A549 (cell line): ENCODE measurements around the gene CCDC154. TPM values are rescaled to one million over a fixed set of nuclear protein-coding genes. Genes with fewer than 3 reads are reported as not detected.
A peak's percentile ranks its signal among the peaks of the same experiment; 100 is the strongest.

Experiments used
- ATAC-seq, 2 experiments: fragments of 200-7000 bp in 1 of 2; fragments of >200 bp in 1 of 2; cut with Nextera tagmentation in 1 of 2; cut with Tn5 transposase in 1 of 2; 3 replicates each; pipeline versions ENCODE4 v1.8.0 to v1.9.1; 2018 to 2020; ENCODE audit warnings: mild to moderate bottlenecking in 1 of 2, moderate library complexity in 1 of 2
- CTCF ChIA-PET: fragments of 300-600 bp; sonication (Branson Sonifier 250); formaldehyde crosslinking; extraction: SDS; loops from one replicate; lab custom pipeline; 2021; ENCODE audit warnings: antibody characterized with exemption, inconsistent platforms; lab: Yijun Ruan, JAX
- POLR2A ChIA-PET: fragments of 350-600 bp; formaldehyde crosslinking; extraction: SDS; loops from one replicate; lab custom pipeline; 2021; ENCODE audit warnings: antibody characterized with exemption, inconsistent platforms; lab: Yijun Ruan, JAX
- DNase-seq, 2 experiments: peaks; one replicate each; pipeline versions ENCODE4 v3.0.0 to v3.0.0-alpha.2; 2011 to 2016; ENCODE audit warnings: low read depth in 1 of 2, low spot score in 1 of 2
- FAIRE-seq: peaks from 2 replicates; lab custom pipeline; 2011; peaks lifted over from hg19 to GRCh38; lab: Jason Lieb, UNC
- H3K27ac ChIP-seq, 2 experiments: fragments of >200 bp; sonication (Bioruptor Twin); formaldehyde crosslinking; 3 replicates each; pipeline ENCODE4 v1.5.1; 2016 to 2017
- H3K4me1 ChIP-seq: fragments of >200 bp; sonication (Bioruptor Twin); formaldehyde crosslinking; 3 replicates; pipeline ENCODE4 v1.6.1; 2016
- H3K4me2 ChIP-seq: fragments of >200 bp; sonication (Bioruptor Twin); formaldehyde crosslinking; 3 replicates; pipeline ENCODE4 v1.6.1; 2016
- H3K4me3 ChIP-seq: fragments of >200 bp; sonication (Bioruptor Twin); formaldehyde crosslinking; 3 replicates; pipeline ENCODE4 v1.5.1; 2016
- H3K9me3 ChIP-seq: fragments of >200 bp; sonication (Bioruptor Twin); formaldehyde crosslinking; 3 replicates; pipeline ENCODE4 v1.6.1; 2016
- CHD4 ChIP-seq: fragments of 200-600 bp; sonication (generic); IDR thresholded peaks from 2 replicates; pipeline ENCODE4 v1.6.1; 2016; ENCODE audit warnings: antibody characterized with exemption, mild to moderate bottlenecking, borderline replicate concordance
- CTCF ChIP-seq: fragments of >200 bp; sonication (Bioruptor Twin); formaldehyde crosslinking; IDR thresholded peaks from 3 replicates; pipeline ENCODE4 v1.5.1; 2016
- EHF ChIP-seq: fragments of 250-450 bp; sonication (Bioruptor Pico); IDR thresholded peaks from 2 replicates; pipeline ENCODE4 v1.5.0; 2020; ENCODE audit warnings: mild to moderate bottlenecking
- EP300 ChIP-seq, 2 experiments: fragments of >200 bp; sonication (Bioruptor Twin); formaldehyde crosslinking; IDR thresholded peaks; 2 replicates in 1 of 2; 3 replicates in 1 of 2; pipeline ENCODE4 v1.6.1; 2016 to 2017
- FOSB ChIP-seq: fragments of 250-450 bp; sonication (Bioruptor Pico); IDR thresholded peaks from 2 replicates; pipeline ENCODE4 v1.5.0; 2020; ENCODE audit warnings: mild to moderate bottlenecking, moderate library complexity
- FOSL2 ChIP-seq, 2 experiments: fragments of 450-650 bp in 1 of 2; fragments of >200 bp in 1 of 2; sonication (Bioruptor Twin) in 1 of 2; formaldehyde crosslinking; IDR thresholded peaks; 2 replicates each; pipeline versions ENCODE4 v1.5.0 to v1.6.1; 2016 to 2020; ENCODE audit warnings: mild to moderate bottlenecking in 1 of 2, moderate library complexity in 1 of 2
- HES2 ChIP-seq: fragments of >200 bp; sonication (Bioruptor Twin); formaldehyde crosslinking; IDR thresholded peaks from 2 replicates; pipeline ENCODE4 v1.6.1; 2016
- HOXA7 ChIP-seq: fragments of 250-450 bp; sonication (Bioruptor Pico); IDR thresholded peaks from 2 replicates; pipeline ENCODE4 v1.5.0; 2020; ENCODE audit warnings: mild to moderate bottlenecking, moderate library complexity
- JUNB ChIP-seq: fragments of >200 bp; sonication (Bioruptor Twin); formaldehyde crosslinking; IDR thresholded peaks from 2 replicates; pipeline ENCODE4 v1.6.1; 2016
- MAX ChIP-seq: IDR thresholded peaks from 2 replicates; pipeline ENCODE4 v1.6.1; 2012
- MAZ ChIP-seq: fragments of 150-350 bp; IDR thresholded peaks from 2 replicates; pipeline ENCODE4 v1.6.1; 2014; ENCODE audit warnings: antibody characterized with exemption, low read depth, low read length, borderline replicate concordance
- NFE2L2 ChIP-seq: fragments of 150-350 bp; conservative IDR thresholded peaks from 2 replicates; pipeline ENCODE4 v1.6.1; 2014; ENCODE audit warnings: low read length
- NR3C1 ChIP-seq: fragments of >200 bp; sonication (Bioruptor Twin); formaldehyde crosslinking; IDR thresholded peaks from 3 replicates; pipeline ENCODE4 v1.6.1; 2017
- RAD21 ChIP-seq, 2 experiments: fragments of >200 bp in 1 of 2; sonication (Bioruptor Twin) in 1 of 2; formaldehyde crosslinking in 1 of 2; IDR thresholded peaks in 1 of 2; conservative IDR thresholded peaks in 1 of 2; 2 replicates in 1 of 2; 3 replicates in 1 of 2; pipeline ENCODE4 v1.6.1; 2012 to 2018; ENCODE audit warnings: inconsistent platforms in 1 of 2
- RARB ChIP-seq: fragments of 250-450 bp; sonication (Bioruptor Pico); IDR thresholded peaks from 2 replicates; pipeline ENCODE4 v1.8.0; 2021; ENCODE audit warnings: mild to moderate bottlenecking, moderate library complexity
- RCOR1 ChIP-seq: fragments of 150-350 bp; IDR thresholded peaks from 2 replicates; pipeline ENCODE4 v1.6.1; 2014; ENCODE audit warnings: antibody characterized with exemption, low read length, low read depth
- SMC3 ChIP-seq: fragments of >200 bp; sonication (Bioruptor Twin); formaldehyde crosslinking; IDR thresholded peaks from 3 replicates; pipeline ENCODE4 v1.6.1; 2018; ENCODE audit warnings: inconsistent platforms
- USF2 ChIP-seq: fragments of 450-650 bp; IDR thresholded peaks from 2 replicates; pipeline ENCODE4 v1.6.1; 2014; ENCODE audit warnings: antibody characterized with exemption
- WGBS: methylation state at CpG from one replicate; pipeline ENCODE4 v1.1.6; 2017; ENCODE audit errors: missing lambda C conversion rate; 5-methylcytosine and 5-hydroxymethylcytosine counted together
- polyA plus RNA-seq, 4 experiments: library from polyadenylated mRNA; depleted of rRNA in 3 of 4; stranded (reverse); fragments of >200 nt; fragmentation: RNase III in 1 of 4; extraction: RNeasy Plus Mini Kit Qiagen cat#74134 plus additional on column Dnase treatment in 1 of 4; gene quantifications; 2 replicates in 3 of 4; 3 replicates in 1 of 4; pipeline ENCODE4 v1.2.3, GENCODE V29; 2011 to 2017

Gene CCDC154
- polyA plus RNA-seq, 2 of the 4 experiments (the other 2 are of a cell fraction) = 0.16 to 0.74 TPM

- 0 out of 2 replicates have a peak, but pooled peaks have one; percentile 43 for TF ChIP-seq MAX
- peak; percentile 41; the same call in 2 of the 3 replicates for TF ChIP-seq SMC3
- TF ChIP-seq HOXA7 (CRISPR knock-in tag) = no peak
- TF ChIP-seq MAZ = 0 out of 2 replicates have a peak, but pooled peaks have one; percentile 34
- TF ChIP-seq CTCF = peak; percentile 45; the same call in 2 of the 3 replicates
- no peak for TF ChIP-seq NR3C1
- no peak for TF ChIP-seq RCOR1
- TF ChIP-seq JUNB = no peak
- TF ChIP-seq CHD4 = no peak
- no peak for TF ChIP-seq FOSL2 (IDR thresholded peaks at IDR 0.05)
- no peak for TF ChIP-seq FOSL2 (CRISPR knock-in tag; IDR thresholded peaks at IDR 0.05)
- peak; percentile 52 to 54 for TF ChIP-seq RAD21 (conservative IDR thresholded peaks at IDR 0.05 in 1 of 2, IDR thresholded peaks at IDR 0.05 in 1 of 2)
- POLR2A ChIA-PET = interaction anchor here (1.4 kb wide), 1 partner anchor 182 kb away, joined by 3 read pairs; no protein-coding TSS in a partner anchor
Measured at GRCh38 chr16:1428511-1428910, 15.8 kb downstream of the CCDC154 start.

GRCh38 chr16:1427473-1428461 is 16.6 kb downstream of the CCDC154 start:
- Histone ChIP-seq H3K9me3 (no peaks in the 10 kb centered on the region), H3K4me2 (peak overlapping the region; percentile 39; the same call in 2 of the 3 replicates), H3K4me1 (peaks cover 10% of the 10 kb centered on the region; the same call in 2 of the 3 replicates), H3K4me3 (no peak overlapping the region), H3K27ac (peak overlapping the region; percentile 47 to 71; a peak in 5 of 6 replicates)
- POLR2A ChIA-PET = interaction anchor here (1.4 kb wide), 1 partner anchor 183 kb away, joined by 3 read pairs; no protein-coding TSS in a partner anchor
- no peak for ATAC-seq
- CTCF ChIA-PET = interaction anchor here (0.7 to 5.6 kb wide), 9 partner anchors 10 to 89 kb away, joined by 3 to 57 read pairs (median 3); partner anchors contain the start of gene CCDC154
- FAIRE-seq = no peak
- 83% methylated on average over 46 of the region's 53 CpGs for WGBS
- TF ChIP-seq FOSB (CRISPR knock-in tag) (no peak), EHF (CRISPR knock-in tag) (no peak), EP300 (IDR thresholded peaks at IDR 0.05) (no peak), USF2 (no peak), RARB (CRISPR knock-in tag) (no peak), HES2 (no peak), NFE2L2 (no peak)
- no peak for DNase-seq

More at GRCh38 chr16:1428511-1428910, 15.8 kb downstream of the CCDC154 start:
- peak overlapping the region; percentile 39 for H3K4me2 ChIP-seq
- DNase-seq = peak; percentile 57 to 82
- peak; percentile 70 to 90 for ATAC-seq
- CTCF ChIA-PET = interaction anchor here (0.7 to 5.6 kb wide), 11 partner anchors 8 to 337 kb away, joined by 3 to 57 read pairs (median 4); partner anchors contain the start of genes CCDC154 and UQCC4
- WGBS = 26% methylated on average over 3 of the region's 21 CpGs
- peak overlapping the region; percentile 47 to 71; a peak in 5 of 6 replicates for H3K27ac ChIP-seq
- no peak overlapping the region for H3K4me3 ChIP-seq
- peaks cover 10% of the 10 kb centered on the region; the same call in 2 of the 3 replicates for H3K4me1 ChIP-seq
- no peak for FAIRE-seq
- no peaks in the 10 kb centered on the region for H3K9me3 ChIP-seq
